KMS-11 (cell line): ENCODE results near the gene LPA.
"Not testable (repeated sequence)": the region's sequence is repeated elsewhere in the genome, so short reads cannot be mapped to it uniquely, and the experiment has no call there.

Experiments
- H2AFZ ChIP-seq: fragments of 200-600 bp; sonication (generic); 2 replicates; pipeline ENCODE4 v1.6.1; 2016; ENCODE audit warnings: antibody characterized with exemption, mixed run types, low read depth
- H3K27ac ChIP-seq: fragments of 200-600 bp; sonication (generic); 2 replicates; pipeline ENCODE4 v1.6.1; 2016; ENCODE audit warnings: mild to moderate bottlenecking, mixed run types
- H3K27me3 ChIP-seq: fragments of 200-600 bp; sonication (generic); 2 replicates; pipeline ENCODE4 v1.6.1; 2017; ENCODE audit warnings: mild to moderate bottlenecking, low read depth, mixed run types, moderate library complexity; ENCODE audit not compliant: insufficient read depth
- H3K36me3 ChIP-seq: fragments of 200-600 bp; sonication (generic); 2 replicates; pipeline ENCODE4 v1.6.1; 2017; ENCODE audit warnings: mild to moderate bottlenecking, mixed run types; ENCODE audit not compliant: insufficient read depth
- H3K4me1 ChIP-seq: fragments of 200-600 bp; sonication (generic); 2 replicates; pipeline ENCODE4 v1.6.1; 2016; ENCODE audit warnings: mild to moderate bottlenecking, low read depth, mixed run types; ENCODE audit not compliant: poor library complexity, severe bottlenecking
- H3K4me2 ChIP-seq: fragments of 200-600 bp; sonication (generic); 2 replicates; pipeline ENCODE4 v1.7.0; 2016; ENCODE audit warnings: mild to moderate bottlenecking, mixed run types
- H3K4me3 ChIP-seq: fragments of 200-600 bp; sonication (generic); IDR thresholded peaks from 2 replicates; pipeline ENCODE4 v1.6.1; 2017; ENCODE audit warnings: low read depth, low read length, mixed read lengths; ENCODE audit not compliant: insufficient read depth
- H3K79me2 ChIP-seq: fragments of 200-600 bp; sonication (generic); 2 replicates; pipeline ENCODE4 v1.6.1; 2016; ENCODE audit warnings: low read depth, mixed run types; ENCODE audit not compliant: insufficient read depth
- H3K9ac ChIP-seq: fragments of 200-600 bp; sonication (generic); 2 replicates; pipeline ENCODE4 v1.6.1; 2016; ENCODE audit warnings: mild to moderate bottlenecking, mixed run types
- H4K20me1 ChIP-seq: fragments of 200-600 bp; sonication (generic); 2 replicates; pipeline ENCODE4 v1.6.1; 2016; ENCODE audit warnings: mild to moderate bottlenecking, mixed run types; ENCODE audit not compliant: insufficient read depth
- CTCF ChIP-seq: fragments of 200-600 bp; sonication (generic); conservative IDR thresholded peaks from 2 replicates; pipeline ENCODE4 v1.6.1; 2017; ENCODE audit warnings: low read depth, mild to moderate bottlenecking, antibody characterized with exemption, low read length, moderate library complexity, mixed read lengths

Gene LPA

GRCh38 chr6:160583794-160584193 is 80.3 kb downstream of the LPA start:
- H3K4me1 ChIP-seq, result no peaks in the 10 kb centered on the region
- no peaks in the 10 kb centered on the region for H4K20me1 ChIP-seq
- H3K4me3 ChIP-seq, result no peak overlapping the region
- H3K36me3 ChIP-seq, result no peaks in the 10 kb centered on the region
- no peaks in the 10 kb centered on the region for H3K27me3 ChIP-seq
- no peak overlapping the region for H3K9ac ChIP-seq
- no peak for TF ChIP-seq CTCF
- H3K4me2 ChIP-seq, result no peak overlapping the region
- H3K27ac ChIP-seq, result no peak overlapping the region
- no peak overlapping the region for H2AFZ ChIP-seq
- H3K79me2 ChIP-seq, result no peaks in the 10 kb centered on the region

- Histone ChIP-seq H2AFZ (no peak overlapping the region), H3K27ac (no peak overlapping the region), H4K20me1 (no peaks in the 10 kb centered on the region), H3K4me3 (no peak overlapping the region), H3K9ac (no peak overlapping the region), H3K27me3 (no peaks in the 10 kb centered on the region), H3K36me3 (no peaks in the 10 kb centered on the region), H3K4me1 (no peaks in the 10 kb centered on the region), H3K79me2 (no peaks in the 10 kb centered on the region), H3K4me2 (no peak overlapping the region)
- no peak for TF ChIP-seq CTCF
These were observed 82.7 kb downstream of the LPA start for GRCh38 chr6:160581406-160581805.

- H3K36me3 ChIP-seq, H3K4me1 ChIP-seq, H4K20me1 ChIP-seq, H3K4me3 ChIP-seq, H3K79me2 ChIP-seq, H2AFZ ChIP-seq, H3K27me3 ChIP-seq, H3K27ac ChIP-seq, H3K4me2 ChIP-seq, H3K9ac ChIP-seq: not testable (repeated sequence)
These were observed 85.6 kb downstream of the LPA start for GRCh38 chr6:160578515-160578914.

- Histone ChIP-seq H3K27me3 (no peaks in the 10 kb centered on the region), H4K20me1 (no peaks in the 10 kb centered on the region), H3K4me2 (no peak overlapping the region), H3K4me3 (no peak overlapping the region), H3K4me1 (no peaks in the 10 kb centered on the region), H3K9ac (no peak overlapping the region), H3K79me2 (no peaks in the 10 kb centered on the region), H3K27ac (no peak overlapping the region), H2AFZ (no peak overlapping the region), H3K36me3 (no peaks in the 10 kb centered on the region)
- TF ChIP-seq CTCF, result no peak
These were observed 90.1 kb downstream of the LPA start for GRCh38 chr6:160573943-160574342.

DNA sequence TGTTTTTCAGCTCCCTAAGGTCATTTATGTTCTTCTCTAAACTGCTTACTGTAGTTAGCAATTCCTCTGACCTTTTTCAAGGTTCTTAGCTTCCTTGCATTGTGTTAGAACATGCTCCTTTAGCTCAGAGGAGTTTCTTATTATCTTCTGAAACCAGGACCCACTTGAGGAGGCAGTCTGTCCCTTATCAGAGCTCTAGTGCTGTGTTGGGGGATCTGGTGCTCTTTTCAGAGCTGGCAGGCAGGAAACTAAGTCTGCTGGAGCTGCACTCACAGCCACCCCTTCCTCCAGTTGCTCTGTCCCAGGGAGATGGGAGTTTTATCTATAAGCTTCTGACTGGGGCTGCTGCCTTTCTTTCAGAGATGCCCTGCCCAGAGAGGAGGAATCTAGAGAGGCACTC is 92.9 kb downstream of the LPA start:
- H2AFZ ChIP-seq, H3K4me2 ChIP-seq, H3K9ac ChIP-seq, H3K4me1 ChIP-seq, H3K27me3 ChIP-seq, H3K36me3 ChIP-seq, H4K20me1 ChIP-seq, H3K79me2 ChIP-seq, H3K27ac ChIP-seq, H3K4me3 ChIP-seq: not testable (repeated sequence)
